Middle frontal gyrus (tissue), 1 donor: ENCODE results near the gene CARS1.

ENCODE experiments used
- DNase-seq: peaks from one replicate; pipeline ENCODE4 v3.0.0-alpha.2; 2015; ENCODE audit warnings: low spot score; ENCODE audit errors: extremely low spot score

CARS1 gene

DNA sequence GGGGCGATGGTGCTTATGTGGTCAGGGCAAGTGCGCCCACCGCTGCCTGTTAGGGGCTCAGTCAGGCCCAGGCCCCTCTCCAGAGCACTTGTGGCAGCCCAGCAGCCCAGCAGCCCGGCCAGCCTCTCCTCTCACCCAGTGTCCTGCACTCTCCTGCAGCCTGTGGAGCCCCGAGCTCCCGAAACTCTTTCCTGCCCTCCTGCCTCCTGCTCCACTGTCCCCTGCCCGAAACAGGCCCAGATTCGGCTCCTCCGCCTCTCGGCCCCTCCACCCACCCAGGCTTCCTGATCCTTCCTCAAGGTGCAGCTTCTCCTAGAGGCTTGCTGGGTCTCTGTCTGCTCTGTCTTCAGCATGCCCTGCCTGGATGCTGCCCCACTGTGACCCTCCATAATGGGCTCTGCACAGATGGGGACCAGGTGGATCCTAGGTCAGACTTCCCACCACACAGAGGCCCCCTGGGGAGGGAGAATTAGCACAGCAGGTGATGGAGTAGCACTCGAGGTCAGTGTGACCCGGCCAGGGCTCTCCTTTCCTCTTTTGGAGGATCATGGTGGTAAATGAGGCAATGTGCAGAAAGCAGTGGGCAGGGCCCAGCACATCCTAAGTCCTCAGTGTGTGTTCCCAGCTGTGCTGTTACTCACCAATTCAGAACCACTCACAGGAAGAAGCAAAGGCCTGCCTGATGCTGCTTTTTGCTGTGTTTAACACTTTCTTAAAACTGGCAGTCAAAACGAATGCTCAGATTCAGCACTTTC, 46.5 kb downstream of the CARS1 start:
- no peak for DNase-seq

DNA sequence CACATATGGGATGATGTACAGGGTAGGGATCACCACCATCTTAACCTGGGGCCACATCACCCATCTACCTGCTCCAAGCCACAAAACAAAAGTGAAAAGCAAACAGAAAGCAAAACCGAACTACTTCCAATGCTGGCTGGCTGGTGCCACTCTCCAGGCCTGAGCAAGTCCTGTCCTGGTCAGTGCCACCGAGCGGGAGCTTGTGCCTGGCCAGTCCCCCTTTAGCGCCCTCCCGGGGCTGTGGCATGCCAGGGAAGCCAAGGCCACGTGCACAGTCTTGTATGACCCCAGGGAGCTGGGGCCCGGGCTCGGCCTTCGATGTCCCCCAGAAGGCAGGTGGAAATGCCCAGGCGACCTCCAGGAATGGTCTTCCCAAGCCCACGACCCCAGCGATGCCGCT, 47.2 kb downstream of the CARS1 start:
- no peak for DNase-seq

DNA sequence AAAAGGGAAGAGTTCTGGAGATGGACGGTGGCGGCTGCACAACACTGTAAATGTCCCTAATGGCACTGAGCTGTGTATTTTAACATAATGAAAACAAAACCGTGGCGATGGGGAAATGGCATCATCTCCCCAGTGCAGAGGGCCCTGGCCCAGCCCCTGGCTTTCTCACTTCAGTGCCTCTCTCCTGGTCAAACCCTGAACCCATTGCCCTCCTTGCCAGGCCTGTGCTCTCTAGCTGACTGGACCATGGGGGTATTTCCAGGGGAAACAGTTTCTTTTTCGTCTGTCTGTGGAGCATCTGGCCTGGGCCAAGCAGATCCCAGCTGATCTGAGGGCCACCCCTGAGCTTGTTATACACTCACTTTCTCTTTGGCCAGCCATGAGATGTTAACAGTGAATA, 47.7 kb downstream of the CARS1 start:
- DNase-seq, result no peak

DNA sequence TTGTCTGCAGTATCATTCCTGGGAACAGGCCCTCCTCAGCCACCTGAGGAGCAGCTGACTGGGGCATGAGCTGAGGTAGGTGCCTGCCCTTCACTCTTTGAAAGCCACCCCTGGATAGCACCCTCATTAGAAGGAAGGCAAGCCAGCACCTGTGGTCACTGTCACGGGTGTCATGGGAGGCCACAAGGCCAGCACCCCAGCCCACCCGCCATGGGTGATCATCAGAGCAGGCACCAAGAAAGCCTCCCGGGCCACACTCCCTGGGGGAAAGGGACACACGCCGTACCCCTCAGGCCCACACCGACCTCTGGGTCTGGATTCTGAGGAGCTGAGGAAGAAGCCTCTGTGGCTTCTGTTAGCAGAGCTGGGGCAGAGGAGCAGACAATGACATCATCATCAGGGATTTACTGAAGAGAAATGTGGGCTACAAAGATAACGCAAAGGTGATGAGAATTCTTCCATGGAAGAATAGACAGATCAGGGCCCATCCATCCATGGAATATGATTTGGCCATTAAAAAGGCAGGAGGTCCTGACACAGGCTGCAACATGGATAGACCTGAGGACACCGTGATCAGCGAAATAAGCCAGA, 48.4 kb downstream of the CARS1 start:
- DNase-seq, result no peak

DNA sequence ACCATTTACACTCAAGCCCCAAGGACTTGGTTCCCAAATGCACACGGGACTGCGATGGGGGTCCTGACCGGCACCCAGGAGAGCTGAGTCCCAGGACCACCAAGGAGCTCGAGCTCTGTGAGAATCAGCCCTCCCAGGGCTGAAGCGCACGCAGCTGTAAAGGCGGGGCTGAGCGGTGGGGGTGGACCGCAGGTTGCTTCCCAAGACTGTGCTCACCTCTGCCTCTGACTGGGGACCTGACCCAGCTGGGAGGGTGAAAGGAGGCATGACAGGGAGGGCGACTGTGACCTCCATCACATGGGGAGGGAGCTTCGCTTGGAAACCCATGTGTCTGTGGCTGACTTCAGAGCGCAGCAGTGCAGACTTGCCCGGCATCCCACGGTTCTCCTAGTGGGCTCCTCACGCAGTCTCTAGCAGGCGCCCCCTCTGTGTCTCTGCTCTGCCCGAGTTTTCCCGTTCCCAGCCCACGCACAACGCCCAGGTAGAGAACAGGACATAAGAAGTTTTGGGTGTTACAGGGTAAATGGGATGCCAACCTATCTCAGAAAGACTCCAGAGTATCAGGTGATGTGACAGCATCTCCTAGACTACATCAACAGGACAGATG, 49.7 kb downstream of the CARS1 start:
- DNase-seq, result no peak

DNA sequence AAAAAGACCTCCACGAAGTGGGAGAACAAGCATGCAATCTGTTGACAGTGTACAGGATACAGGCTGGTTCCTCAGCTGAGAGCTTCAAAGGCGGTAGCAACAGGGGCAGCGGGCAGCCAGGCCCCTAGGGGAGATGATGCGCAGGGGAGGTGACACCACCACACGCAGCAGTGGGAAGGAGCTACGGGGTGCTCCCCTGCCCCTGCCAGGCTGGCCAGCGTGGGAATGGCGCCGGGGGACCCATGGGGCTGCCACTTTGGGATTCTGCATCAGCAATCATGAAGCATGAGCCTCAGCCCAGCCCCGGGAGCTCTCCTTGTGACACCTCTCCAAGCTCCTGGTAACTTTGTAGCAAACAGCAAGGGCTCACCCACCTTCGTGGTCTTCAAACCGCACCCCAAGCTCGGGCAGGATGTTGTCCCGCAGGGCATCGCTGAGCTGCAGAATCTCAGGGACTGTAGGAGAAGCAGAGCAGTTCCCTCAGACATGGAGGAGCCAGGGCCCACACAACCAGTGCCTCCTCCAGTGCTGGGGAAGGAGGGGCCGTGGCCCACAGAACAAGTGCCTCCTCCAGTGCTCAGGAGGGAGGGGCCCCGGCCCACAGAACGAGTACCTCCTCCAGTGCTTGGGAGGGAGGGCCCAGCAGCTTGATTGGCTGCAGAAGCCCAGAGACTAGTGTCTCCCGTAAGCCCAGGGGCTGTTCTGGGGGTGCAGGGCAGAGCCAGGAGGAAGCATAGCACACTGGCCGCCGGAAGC, 50.5 kb downstream of the CARS1 start:
- no peak for DNase-seq

DNA sequence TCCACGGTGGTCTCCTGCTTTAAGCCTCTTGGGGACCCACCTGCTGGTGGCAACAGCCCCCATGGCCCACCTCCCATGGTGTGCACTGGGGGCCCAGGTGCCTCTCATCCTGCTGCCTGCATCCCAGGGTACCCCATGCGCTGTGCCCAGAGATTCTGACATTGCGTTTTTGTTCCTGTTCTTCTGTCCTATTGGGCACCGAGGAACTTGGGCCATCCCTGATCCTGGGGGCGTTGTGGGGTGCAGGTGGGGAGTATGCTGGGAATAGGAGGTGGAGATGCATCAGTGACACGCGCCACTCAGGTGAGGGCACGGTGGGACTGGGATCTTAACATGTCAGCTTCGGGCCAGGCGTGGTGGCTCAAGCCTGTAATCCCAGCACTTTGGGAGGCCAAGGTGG, 52.7 kb downstream of the CARS1 start:
- no peak for DNase-seq

DNA sequence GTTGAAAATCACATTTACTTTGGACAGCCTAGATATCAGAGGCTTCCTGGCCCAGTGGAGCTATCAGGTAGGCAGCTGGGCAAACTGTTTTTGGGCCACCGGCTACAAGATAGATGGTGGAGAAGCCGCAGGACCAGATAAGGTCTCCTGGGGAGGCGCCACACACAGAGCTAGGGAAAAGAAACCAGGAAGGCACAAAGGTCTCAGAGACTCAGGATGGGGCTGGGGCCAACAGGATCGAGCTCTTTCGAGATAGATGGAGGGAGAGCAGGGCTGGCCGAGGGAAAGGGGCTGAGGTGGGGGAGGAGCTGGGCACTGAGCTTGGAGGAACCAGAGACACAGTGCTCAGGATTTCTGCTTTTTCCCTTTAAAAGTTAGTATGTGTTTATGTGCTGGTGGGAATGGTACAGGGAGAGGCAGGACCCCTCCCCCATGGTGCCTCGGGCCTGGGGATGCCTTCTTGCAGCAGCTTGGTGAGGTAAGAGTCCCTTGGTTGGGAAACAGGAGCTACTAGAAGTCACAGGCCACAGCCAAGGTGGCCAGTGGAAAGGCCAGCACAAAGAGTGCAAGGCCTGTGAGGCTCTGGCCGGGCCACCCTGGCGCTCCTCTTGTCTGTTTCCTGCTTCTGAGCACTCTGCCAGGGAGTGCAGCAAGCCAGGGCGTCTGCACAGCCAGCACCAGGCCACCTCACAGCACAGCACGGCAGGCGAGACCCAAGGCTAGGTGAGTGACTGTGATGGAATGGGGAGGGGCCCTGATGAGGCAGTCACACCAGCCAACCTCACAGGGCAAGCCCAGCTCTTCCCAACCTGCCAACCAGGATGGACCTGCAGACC, 53.6 kb downstream of the CARS1 start:
- no peak for DNase-seq

DNA sequence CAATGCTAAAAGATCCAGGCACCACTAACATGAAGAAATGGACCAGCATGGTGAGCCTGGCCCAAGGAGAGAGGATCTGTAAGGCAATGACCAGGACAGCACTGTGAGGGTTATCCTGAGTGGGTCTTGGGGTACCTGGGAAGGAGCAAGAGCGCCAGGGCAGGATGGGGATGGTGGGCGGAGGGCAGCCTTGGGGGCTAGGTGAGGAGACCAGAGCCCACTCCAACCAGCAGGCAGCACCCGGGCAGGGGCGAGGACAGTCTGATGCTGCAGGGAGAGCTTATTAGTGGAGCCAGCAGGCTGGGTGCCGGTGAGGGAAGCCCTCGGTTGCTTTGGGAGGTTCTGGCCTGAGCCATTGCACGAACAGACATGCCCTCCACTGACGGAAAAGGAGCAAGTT, 54.4 kb downstream of the CARS1 start:
- DNase-seq, result no peak

DNA sequence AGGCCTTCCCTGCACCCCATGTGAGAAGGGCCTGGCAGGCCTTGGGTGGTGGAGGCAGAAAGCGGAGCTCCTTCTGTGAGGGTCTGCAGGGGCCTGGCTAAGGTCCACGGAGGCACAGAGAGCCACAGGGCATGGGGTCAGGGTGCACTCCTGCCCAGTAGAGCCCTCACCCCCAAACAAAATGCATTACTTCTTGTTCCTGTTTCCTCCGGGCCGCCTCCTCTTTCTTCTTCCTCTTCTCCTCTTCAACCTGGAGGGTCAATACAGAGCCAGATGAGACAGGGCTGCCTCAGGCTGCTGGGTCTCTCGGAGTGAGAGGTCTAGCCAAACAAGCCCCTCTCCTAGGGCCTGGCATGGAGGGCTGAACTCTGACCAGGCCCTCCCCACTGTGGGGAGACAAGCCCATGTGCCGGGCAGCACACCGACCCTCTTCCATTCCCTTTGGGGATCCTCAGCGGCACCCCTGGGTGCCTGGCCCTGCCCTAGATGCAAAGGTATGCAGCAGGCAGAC, 54.8 kb downstream of the CARS1 start:
- DNase-seq, result no peak

DNA sequence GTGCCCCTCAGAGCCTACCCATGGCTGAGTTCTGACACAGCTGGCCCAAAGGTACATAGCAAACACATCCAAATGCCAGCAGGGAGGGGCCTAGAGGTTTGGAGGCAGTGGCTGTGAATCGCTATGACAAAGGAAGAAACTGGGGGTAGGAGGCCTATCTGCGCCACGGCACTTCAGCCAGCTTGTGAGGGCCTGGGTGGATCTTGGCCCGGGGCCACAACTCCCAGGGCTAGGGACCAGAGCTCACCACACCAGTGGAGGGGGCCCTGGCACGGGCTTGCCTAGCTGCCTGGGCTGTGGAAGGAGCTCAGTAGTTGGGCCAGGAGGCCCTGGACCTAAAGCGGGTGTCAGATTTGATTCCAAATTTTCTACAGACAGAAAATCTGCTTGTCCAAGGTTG, 55.7 kb downstream of the CARS1 start:
- DNase-seq, result no peak

DNA sequence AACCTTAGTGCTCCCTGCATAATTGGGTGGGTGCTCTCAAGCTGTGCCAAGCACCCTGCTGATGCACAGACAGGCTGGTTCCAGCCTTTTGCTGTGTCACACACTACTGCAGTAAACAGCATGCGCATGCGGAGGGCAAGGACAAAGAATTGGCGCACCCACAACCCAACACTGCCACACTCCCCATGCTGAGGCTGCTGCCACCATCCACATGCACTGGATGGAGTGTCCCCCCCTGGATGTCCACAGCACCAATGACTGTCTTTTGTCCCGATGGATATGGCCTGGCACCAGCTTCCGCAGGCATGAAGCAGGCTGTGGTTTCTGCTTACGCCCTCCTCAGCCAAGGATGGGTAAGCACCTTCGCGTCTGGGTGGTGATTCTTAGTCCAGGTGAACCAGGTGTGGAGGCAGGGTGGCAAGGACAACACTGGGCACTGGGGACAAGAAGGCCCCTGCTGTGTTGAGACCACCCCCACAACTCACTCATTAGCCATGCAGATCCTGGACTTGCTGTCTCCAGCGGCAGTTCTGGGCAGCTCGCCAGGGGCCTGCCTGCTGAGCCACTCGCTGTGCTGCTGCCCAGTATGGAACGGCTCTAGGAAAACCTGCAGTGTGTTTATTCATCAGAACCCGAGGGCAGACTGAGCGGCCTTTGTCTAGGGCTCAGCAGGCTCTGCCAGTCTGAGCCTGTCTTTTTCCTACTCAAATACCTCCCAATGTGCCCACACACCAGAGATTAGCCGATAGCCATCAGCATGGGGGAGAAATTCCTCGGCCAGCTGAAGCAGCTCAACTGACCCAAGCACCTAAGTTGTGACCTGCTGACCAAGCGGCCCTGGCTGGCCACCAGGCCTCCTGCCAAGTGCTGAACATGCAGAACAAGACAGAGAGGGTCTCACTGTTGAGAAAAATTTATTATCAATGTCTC, 56.9 kb downstream of the CARS1 start:
- peak; percentile 80 for DNase-seq

DNA sequence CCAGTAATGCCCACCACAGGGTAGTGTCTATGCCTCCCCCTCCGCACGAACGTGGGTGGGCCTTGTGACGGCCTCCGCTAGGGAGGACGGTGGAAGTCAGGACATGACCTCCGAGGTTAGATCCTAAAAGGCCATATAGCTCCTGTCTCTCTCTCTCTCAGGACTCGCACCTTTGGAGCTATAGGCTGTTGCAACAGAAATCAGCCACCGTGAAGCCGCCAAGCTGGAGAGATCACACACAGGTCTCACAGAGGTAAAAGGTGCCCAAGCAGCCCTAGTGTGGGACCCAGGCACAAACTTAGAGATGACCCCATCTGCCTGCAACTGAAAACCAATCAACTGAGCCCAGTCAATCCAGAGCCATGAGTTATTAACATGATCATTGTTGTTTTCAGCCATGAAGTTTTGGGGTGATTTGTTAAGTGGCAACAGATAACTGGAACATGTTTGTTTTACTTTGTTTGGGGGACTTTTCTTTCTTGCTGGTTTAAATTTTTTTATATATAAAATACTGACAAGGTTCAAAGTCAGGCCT, 57.7 kb downstream of the CARS1 start:
- no peak for DNase-seq

DNA sequence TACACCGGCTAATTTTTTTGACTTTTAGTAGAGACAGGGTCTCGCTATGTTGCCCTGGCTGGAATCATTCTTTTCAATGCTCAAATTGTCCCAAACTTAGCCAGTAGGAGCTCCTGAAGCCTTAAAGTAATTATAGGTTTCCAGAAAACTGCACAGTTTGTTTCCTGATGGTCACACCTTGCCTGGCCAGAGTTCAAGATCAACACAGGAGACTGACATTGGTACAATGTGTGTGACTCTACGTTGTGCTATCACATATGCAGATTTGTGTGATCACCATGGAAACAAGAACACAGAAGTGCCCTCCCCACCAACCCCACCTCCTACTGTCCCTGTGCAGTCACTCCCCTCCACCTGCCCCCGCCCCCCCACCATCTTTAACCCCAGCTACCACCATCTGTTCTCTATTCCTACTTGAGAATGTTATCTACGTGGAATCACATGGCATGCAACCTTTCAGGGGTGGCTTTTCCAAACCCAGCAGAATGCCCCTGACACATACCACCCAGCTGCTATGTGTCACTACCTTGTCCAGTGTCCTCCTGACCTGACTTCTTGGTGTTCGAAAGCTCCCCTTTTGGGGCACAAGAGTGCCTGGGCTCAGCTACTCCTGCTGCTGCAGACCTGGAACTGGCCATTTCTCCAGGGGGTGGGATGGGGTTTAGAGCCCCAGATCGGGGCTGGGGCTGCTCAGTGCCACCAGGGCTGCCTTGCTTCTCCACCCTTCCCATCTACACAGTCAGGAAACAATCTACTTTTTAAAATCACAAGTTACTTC, 59.0 kb downstream of the CARS1 start:
- DNase-seq, result no peak

DNA sequence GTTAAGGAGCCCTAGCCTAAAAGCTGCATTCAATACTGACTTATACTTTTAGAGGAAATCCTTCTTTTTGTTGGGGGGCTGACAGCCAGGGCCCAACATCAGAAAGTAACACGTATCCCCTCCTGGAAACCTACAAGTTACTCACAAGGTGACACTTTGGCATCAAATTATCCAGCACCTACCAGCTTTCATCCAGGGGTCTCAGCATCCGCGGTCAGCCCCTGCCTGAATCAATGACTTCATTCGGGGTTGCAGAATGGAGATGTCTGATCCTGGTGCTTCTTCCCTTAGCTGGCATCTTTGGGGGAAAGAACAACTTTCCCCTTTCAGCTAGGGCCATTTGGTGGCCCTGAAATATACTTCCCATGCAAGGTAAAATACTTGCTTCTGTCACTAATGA, 59.8 kb downstream of the CARS1 start:
- no peak for DNase-seq

DNA sequence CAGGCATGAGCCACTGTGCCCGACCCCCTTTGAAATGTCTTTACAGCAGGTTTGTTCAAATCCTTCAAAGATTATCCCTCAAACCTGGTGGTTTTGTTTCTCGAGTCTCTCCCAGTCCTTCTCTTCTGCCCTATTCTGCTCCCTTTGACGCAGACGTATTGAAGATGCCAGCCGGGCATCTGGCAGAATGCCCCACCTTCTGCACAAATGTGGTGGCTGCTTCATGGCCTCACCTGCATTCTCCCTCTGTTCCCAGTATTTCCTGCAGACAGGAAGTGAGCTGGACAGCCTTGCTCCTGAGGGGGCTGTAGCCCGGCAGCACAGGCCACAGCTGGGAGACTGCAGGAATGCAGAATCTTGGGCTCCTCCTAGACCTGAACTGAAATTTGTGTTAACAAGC, 60.2 kb downstream of the CARS1 start:
- no peak for DNase-seq

DNA sequence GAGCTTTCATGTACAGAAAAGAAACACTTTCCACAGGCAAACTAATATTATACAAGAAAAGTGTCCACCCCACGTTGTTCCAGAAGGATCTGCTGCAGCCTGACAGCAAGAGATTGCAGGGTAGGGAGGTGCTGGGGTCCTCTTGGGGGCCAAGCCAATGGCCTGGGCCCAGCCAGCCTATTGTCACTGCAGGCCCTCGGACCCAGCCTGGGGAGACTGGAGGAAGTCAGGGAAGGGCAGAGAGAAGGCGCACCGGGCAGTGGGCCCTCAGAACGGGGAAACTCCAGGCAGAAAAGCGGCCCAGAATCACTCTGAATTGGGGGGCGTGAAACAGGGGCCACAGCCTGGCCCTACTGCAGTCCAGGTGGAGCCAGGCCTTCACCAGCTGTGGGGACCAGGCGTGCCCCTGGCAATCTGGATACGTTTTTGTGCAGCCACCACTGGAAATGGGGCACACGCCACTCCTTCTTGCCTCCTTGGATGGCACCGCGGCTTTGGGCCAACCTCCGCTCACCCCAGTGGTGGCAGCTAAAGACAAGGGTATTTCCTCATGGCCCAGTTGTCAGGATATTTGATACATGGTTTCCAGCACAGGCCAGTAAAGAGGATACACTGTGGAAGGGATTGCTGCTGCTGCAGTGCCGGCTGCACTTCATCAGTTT, 61.2 kb downstream of the CARS1 start:
- no peak for DNase-seq

DNA sequence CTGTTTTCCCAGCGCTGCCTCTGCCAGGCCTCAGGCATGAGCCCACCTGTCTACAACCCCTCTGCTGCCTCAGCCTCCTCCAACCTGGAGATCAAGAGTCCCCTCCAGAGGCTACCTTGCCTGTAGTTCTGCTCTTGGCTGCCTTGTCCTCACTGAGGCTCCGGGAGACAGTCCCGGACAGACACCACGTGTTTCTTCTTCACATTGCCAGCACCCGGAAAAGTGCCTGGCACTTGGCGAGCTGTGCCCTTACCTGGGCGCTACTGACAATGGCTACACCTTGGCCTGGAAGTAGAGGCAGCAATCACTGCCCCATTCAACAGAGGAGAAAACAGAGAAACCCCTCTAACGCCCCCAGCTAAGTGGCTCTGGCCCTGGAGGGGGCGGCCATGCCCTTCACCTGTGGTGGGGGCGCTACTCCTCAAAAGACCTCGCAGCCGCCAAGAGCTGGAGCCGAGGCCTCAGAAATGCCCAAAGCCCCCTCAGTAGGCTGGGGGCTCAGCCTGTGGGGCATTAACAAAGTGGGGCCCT, 62.1 kb downstream of the CARS1 start:
- DNase-seq, result no peak
